RWPE2 (cell line): ENCODE data around the gene COMMD1.

Experiments
- ATAC-seq: fragments of 200-7000 bp; cut with Tn5 transposase; 3 replicates; pipeline ENCODE4 v1.9.1; 2021; ENCODE audit warnings: low read depth
- DNase-seq: peaks from one replicate; pipeline ENCODE4 v3.0.0-alpha.2; 2020; ENCODE audit warnings: low spot score
- H3K27ac ChIP-seq: fragments of 450-650 bp; 2 replicates; pipeline ENCODE4 v1.5.1; 2017; ENCODE audit warnings: mild to moderate bottlenecking; ENCODE audit not compliant: poor library complexity, severe bottlenecking
- H3K27me3 ChIP-seq: fragments of 250-450 bp; sonication (Bioruptor Pico); 2 replicates; pipeline ENCODE4 v1.5.1; 2021; ENCODE audit warnings: mild to moderate bottlenecking, moderate library complexity; ENCODE audit not compliant: insufficient read depth, poor library complexity, severe bottlenecking
- H3K36me3 ChIP-seq: fragments of 250-450 bp; sonication (Bioruptor Pico); 2 replicates; pipeline ENCODE4 v1.5.1; 2020; ENCODE audit warnings: low read depth, mild to moderate bottlenecking, moderate library complexity
- H3K4me1 ChIP-seq: fragments of 250-450 bp; sonication (Bioruptor Pico); 2 replicates; pipeline ENCODE4 v1.5.1; 2021; ENCODE audit warnings: mild to moderate bottlenecking, moderate library complexity; ENCODE audit not compliant: insufficient read depth, poor library complexity, severe bottlenecking
- H3K4me3 ChIP-seq: fragments of 250-450 bp; sonication (Bioruptor Pico); 2 replicates; pipeline ENCODE4 v1.5.1; 2021; ENCODE audit warnings: mild to moderate bottlenecking, moderate library complexity; ENCODE audit not compliant: severe bottlenecking
- H3K9me3 ChIP-seq: fragments of 250-450 bp; sonication (Bioruptor Pico); 2 replicates; pipeline ENCODE4 v1.5.1; 2021; ENCODE audit warnings: mild to moderate bottlenecking, moderate library complexity; ENCODE audit not compliant: severe bottlenecking
- CTCF ChIP-seq: fragments of 450-650 bp; IDR thresholded peaks from one replicate; pipeline ENCODE4 v1.5.1; 2017; ENCODE audit warnings: mild to moderate bottlenecking, moderate library complexity; ENCODE audit not compliant: poor library complexity, severe bottlenecking

COMMD1 gene

GRCh38 chr2:62030902-62031301 lies 125.4 kb downstream of the COMMD1 start:
- no peak overlapping the region for H3K27ac ChIP-seq
- DNase-seq (no peak), ATAC-seq (no peak)

GRCh38 chr2:62032096-62032495 lies 126.6 kb downstream of the COMMD1 start:
- H3K27ac ChIP-seq, result no peak overlapping the region
- no peaks in the 10 kb centered on the region for H3K9me3 ChIP-seq
- H3K36me3 ChIP-seq, result no peaks in the 10 kb centered on the region
- no peak overlapping the region for H3K4me3 ChIP-seq
- DNase-seq (no peak), ATAC-seq (no peak)
- H3K27me3 ChIP-seq, result no peaks in the 10 kb centered on the region
- H3K4me1 ChIP-seq, result no peaks in the 10 kb centered on the region
- TF ChIP-seq CTCF, result no peak

More at GRCh38 chr2:62030902-62031301, 125.4 kb downstream of the COMMD1 start:
- Histone ChIP-seq H3K27me3 (no peaks in the 10 kb centered on the region), H3K36me3 (no peaks in the 10 kb centered on the region), H3K4me1 (no peaks in the 10 kb centered on the region), H3K9me3 (no peaks in the 10 kb centered on the region), H3K4me3 (no peak overlapping the region)
- no peak for TF ChIP-seq CTCF

GRCh38 chr2:62034715-62035114 lies 129.2 kb downstream of the COMMD1 start:
- Histone ChIP-seq H3K9me3 (no peaks in the 10 kb centered on the region), H3K27ac (no peak overlapping the region), H3K27me3 (no peaks in the 10 kb centered on the region), H3K36me3 (no peaks in the 10 kb centered on the region), H3K4me1 (peaks cover 14% of the 10 kb centered on the region), H3K4me3 (no peak overlapping the region)
- ATAC-seq (no peak), DNase-seq (no peak)
- TF ChIP-seq CTCF, result no peak

GRCh38 chr2:62036229-62036628 lies 130.8 kb downstream of the COMMD1 start:
- ATAC-seq (no peak), DNase-seq (no peak)
- Histone ChIP-seq H3K27ac (no peak overlapping the region), H3K4me3 (no peak overlapping the region), H3K9me3 (no peaks in the 10 kb centered on the region), H3K36me3 (no peaks in the 10 kb centered on the region), H3K4me1 (peaks cover 16% of the 10 kb centered on the region), H3K27me3 (no peaks in the 10 kb centered on the region)
- TF ChIP-seq CTCF, result no peak

GRCh38 chr2:62036761-62037250 lies 131.3 kb downstream of the COMMD1 start:
- TF ChIP-seq CTCF, result no peak
- Histone ChIP-seq H3K4me3 (no peak overlapping the region), H3K9me3 (no peaks in the 10 kb centered on the region), H3K27ac (no peak overlapping the region), H3K36me3 (no peaks in the 10 kb centered on the region), H3K4me1 (peaks cover 16% of the 10 kb centered on the region), H3K27me3 (no peaks in the 10 kb centered on the region)
- ATAC-seq (no peak), DNase-seq (no peak)
